ENCODE results near the gene ABCA3.
A peak's percentile ranks its signal among the peaks of the same experiment; 100 is the strongest.

The ABCA3 gene

GRCh38 chr16:2297506-2297860, 43.0 kb downstream of the ABCA3 start:
- in situ Hi-C loops (cut with MboI; ENCODE audit: low sequenced_read_pairs, unreplicated experiment): no loop called here
- DNase-seq (ENCODE audit: low spot score): no peak
- no peak for TF ChIP-seq CTCF (IDR thresholded peaks at IDR 0.05; ENCODE audit: borderline replicate concordance, control extremely low read depth, extremely low read depth, insufficient read depth, missing control alignments)

DNA sequence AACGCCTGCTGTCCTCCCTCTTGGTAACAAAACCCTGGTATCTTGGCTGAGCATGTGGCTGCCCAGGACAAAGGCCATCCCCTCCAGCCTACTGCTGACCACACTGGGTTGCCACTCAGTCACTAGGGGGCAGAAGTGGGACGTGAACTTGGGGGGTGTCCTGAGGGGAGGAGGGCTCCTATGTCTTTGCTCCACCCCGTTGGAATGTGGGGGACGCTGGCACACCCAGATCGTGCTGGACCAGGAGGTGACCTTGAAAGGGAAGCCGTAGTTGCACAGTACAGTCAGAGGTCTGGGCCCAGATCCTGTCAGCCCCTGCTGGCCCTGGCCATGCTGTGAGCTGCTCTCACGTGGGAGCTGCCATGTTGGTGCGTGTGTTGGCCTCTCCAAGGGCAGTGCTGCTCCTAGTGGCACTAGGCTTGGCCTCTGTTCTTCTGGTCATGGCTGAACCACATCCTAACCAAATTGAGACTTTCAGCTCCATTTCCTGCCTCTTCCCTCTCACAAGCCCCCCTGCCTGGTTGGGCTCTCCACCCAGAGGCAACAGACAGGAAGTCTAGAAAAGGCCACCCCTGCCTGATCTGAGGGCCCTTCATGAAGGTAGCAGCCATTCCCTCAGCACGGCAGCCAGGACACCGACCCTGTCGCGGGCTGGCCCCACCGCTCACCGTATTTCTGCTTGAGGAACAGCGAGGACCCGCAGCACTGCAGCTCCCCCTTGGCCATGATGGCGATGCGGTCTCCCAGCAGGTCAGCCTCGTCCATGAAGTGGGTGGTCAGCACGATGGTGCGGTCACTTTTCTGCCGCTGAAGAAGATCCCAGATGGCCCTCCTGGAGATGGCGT, 43.6 kb downstream of the ABCA3 start:
- DNase-seq (ENCODE audit: low spot score): peak; percentile 74

DNA sequence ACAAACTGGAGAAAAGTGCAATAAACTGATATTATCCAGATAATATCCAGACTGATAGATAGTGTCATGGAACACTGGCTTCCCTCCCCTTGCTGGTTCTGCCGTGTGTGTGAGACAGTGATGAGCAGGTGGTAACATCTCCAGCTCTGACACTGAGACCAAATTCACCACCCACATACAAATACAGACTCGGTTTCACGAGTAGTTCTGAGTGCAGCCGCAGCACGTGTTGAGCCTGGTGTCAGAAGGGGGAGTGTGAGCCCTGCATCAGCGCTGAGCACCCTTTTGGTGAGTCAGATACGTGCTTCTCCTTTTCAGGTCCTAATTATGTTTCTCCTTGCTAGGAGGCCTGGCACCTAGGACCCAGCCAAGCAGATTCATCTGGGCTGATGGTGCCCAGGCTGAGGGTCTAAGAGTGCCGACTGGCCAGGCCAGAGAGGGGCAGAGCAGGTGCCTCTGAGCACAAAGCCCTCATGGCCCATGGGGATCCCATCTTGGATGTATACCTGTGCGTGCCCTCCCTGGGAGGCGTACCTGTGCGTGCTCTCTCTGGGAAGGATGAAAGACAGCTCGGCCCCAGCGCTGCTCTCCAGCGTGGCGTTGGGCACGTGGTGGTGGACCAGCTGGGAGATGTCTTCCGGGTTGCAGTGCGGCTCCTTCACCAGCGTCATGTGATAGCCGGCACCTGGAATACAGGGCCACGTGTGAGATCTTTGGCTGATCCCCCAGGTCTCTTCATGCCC, 45.3 kb downstream of the ABCA3 start:
- DNase-seq (ENCODE audit: low spot score): peak; percentile 63
- in situ Hi-C loops (cut with MboI; ENCODE audit: low sequenced_read_pairs, unreplicated experiment): no loop called here
- TF ChIP-seq CTCF (IDR thresholded peaks at IDR 0.05; ENCODE audit: borderline replicate concordance, control extremely low read depth, extremely low read depth, insufficient read depth, missing control alignments): no peak

More for the DNA sequence above, 43.6 kb downstream of the ABCA3 start:
- TF ChIP-seq CTCF (IDR thresholded peaks at IDR 0.05; ENCODE audit: borderline replicate concordance, control extremely low read depth, extremely low read depth, insufficient read depth, missing control alignments): peak; percentile 37
- in situ Hi-C loops (cut with MboI; ENCODE audit: low sequenced_read_pairs, unreplicated experiment): no loop called here

GRCh38 chr16:2292221-2292620, 48.3 kb downstream of the ABCA3 start:
- in situ Hi-C loops (cut with MboI; ENCODE audit: low sequenced_read_pairs, unreplicated experiment): no loop called here
- no peak for DNase-seq (ENCODE audit: low spot score)
- no peak for TF ChIP-seq CTCF (IDR thresholded peaks at IDR 0.05; ENCODE audit: borderline replicate concordance, control extremely low read depth, extremely low read depth, insufficient read depth, missing control alignments)

- in situ Hi-C loops (cut with MboI; ENCODE audit: low sequenced_read_pairs, unreplicated experiment): no loop called here
- no peak for DNase-seq (ENCODE audit: low spot score)
- no peak for TF ChIP-seq CTCF (IDR thresholded peaks at IDR 0.05; ENCODE audit: borderline replicate concordance, control extremely low read depth, extremely low read depth, insufficient read depth, missing control alignments)
These were observed 51.2 kb downstream of the ABCA3 start for GRCh38 chr16:2289282-2289681.

- no peak for TF ChIP-seq CTCF (IDR thresholded peaks at IDR 0.05; ENCODE audit: borderline replicate concordance, control extremely low read depth, extremely low read depth, insufficient read depth, missing control alignments)
- in situ Hi-C loops (cut with MboI; ENCODE audit: low sequenced_read_pairs, unreplicated experiment): no loop called here
- DNase-seq (ENCODE audit: low spot score): no peak
These were observed 51.8 kb downstream of the ABCA3 start for GRCh38 chr16:2288726-2289125.
